Esophagus squamous epithelium (tissue), 4 donors: ENCODE results near the gene CNTLN.

ENCODE experiments used
- POLR2A ChIP-seq, 4 donors: fragments of 450-650 bp; IDR thresholded peaks; one replicate each; pipeline ENCODE4 v1.6.1; 2017; ENCODE audit warnings: antibody characterized with exemption in 4 of 4, mild to moderate bottlenecking in 4 of 4, moderate library complexity in 3 of 4
- TF ChIP-seq, protein P1 (sequence below), 6 experiments: fragments of 450-650 bp in 4 of 6; fragments of 200-600 bp in 2 of 6; sonication (generic) in 2 of 6; IDR thresholded peaks; one replicate each; pipeline ENCODE4 v1.5.1; 2016 to 2019; ENCODE audit warnings: antibody characterized with exemption in 6 of 6, mild to moderate bottlenecking in 4 of 6, moderate library complexity in 4 of 6

DNA sequence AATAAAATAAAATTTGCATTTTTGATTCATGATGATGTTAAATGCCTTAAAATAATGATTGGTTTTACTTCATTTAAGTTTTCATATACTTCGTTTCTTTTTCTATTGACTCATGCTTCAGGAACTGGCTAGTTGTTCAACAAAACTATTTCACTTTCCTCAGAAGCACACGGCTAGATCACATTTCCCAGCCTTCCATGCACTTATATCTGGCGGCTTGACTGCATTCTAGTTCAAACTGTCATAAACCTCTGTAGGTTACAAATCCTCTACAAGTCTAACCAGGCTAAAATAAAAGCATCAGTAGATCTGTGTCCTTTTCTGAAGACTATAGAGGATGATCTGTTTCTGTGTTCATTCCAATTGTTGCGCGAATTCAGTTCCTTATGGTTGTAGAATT, 46.3 kb upstream of the CNTLN start:
- TF ChIP-seq, protein P1, sequence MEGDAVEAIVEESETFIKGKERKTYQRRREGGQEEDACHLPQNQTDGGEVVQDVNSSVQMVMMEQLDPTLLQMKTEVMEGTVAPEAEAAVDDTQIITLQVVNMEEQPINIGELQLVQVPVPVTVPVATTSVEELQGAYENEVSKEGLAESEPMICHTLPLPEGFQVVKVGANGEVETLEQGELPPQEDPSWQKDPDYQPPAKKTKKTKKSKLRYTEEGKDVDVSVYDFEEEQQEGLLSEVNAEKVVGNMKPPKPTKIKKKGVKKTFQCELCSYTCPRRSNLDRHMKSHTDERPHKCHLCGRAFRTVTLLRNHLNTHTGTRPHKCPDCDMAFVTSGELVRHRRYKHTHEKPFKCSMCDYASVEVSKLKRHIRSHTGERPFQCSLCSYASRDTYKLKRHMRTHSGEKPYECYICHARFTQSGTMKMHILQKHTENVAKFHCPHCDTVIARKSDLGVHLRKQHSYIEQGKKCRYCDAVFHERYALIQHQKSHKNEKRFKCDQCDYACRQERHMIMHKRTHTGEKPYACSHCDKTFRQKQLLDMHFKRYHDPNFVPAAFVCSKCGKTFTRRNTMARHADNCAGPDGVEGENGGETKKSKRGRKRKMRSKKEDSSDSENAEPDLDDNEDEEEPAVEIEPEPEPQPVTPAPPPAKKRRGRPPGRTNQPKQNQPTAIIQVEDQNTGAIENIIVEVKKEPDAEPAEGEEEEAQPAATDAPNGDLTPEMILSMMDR (IDR thresholded peaks at IDR 0.05) = no peak
- TF ChIP-seq POLR2A (IDR thresholded peaks at IDR 0.05) = no peak
